Measurements from ENCODE around the gene CFAP97D2. TPM values are rescaled to one million over a fixed set of nuclear protein-coding genes. Genes with fewer than 3 reads are reported as not detected.

The CFAP97D2 gene
- total RNA-seq, 1 donor from 2014 or later: not detected

DNA sequence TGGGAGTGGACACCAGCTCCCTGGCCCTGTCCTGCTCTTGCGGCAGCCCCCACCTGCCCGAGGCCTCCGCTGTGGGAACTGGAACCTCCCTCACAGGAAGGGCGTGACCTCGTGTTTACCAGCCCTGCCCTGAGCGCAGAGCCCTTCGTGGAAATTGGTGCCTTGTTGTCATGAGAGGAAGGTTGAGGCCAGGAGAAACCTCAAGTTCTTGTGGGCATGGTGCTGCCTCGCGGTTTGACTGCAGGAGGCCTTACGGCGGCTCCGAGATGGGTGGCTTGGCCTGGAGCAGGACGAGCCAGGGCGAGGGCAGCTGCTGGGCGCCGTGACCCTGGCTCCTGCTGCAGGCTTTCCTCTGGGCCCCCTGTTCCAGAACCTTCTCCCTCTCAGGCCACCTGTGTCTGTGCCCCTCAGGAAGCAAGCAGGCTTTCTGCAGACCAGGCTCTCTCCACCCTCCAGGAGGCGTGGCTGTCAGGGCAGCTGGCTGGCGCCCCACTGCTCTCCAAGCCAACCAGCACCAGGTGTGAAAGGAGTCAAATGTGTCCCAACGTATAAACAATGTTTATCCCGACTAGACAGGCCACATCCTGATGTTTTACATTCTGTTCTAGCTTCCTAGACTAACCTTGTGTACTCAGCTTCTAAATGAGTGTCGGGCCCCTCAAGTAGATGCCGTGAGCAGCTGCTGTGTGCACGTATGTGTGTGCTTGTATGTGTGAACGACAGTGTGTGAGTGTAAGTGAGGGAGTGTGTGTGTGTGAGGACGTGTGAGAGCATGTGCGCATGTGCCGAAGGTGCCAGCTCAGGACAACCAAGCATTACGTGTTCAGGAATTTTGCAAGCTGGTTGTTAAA, 36.2 kb upstream of the CFAP97D2 start:
- DNase-seq (ENCODE audit: extremely low spot score, unreplicated experiment): no peak
- Mint-ChIP-seq H3K36me3 (no peaks in the 10 kb centered on the region), H3K4me1 (ENCODE audit: unreplicated experiment) (peaks cover 8% of the 10 kb centered on the region), H3K27me3 (peaks cover 10% of the 10 kb centered on the region), H3K27ac (no peak overlapping the region), H3K9me3 (no peaks in the 10 kb centered on the region), H3K4me3 (no peak overlapping the region)
- TF ChIP-seq, protein P1, sequence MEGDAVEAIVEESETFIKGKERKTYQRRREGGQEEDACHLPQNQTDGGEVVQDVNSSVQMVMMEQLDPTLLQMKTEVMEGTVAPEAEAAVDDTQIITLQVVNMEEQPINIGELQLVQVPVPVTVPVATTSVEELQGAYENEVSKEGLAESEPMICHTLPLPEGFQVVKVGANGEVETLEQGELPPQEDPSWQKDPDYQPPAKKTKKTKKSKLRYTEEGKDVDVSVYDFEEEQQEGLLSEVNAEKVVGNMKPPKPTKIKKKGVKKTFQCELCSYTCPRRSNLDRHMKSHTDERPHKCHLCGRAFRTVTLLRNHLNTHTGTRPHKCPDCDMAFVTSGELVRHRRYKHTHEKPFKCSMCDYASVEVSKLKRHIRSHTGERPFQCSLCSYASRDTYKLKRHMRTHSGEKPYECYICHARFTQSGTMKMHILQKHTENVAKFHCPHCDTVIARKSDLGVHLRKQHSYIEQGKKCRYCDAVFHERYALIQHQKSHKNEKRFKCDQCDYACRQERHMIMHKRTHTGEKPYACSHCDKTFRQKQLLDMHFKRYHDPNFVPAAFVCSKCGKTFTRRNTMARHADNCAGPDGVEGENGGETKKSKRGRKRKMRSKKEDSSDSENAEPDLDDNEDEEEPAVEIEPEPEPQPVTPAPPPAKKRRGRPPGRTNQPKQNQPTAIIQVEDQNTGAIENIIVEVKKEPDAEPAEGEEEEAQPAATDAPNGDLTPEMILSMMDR (conservative IDR thresholded peaks at IDR 0.05): no peak

DNA sequence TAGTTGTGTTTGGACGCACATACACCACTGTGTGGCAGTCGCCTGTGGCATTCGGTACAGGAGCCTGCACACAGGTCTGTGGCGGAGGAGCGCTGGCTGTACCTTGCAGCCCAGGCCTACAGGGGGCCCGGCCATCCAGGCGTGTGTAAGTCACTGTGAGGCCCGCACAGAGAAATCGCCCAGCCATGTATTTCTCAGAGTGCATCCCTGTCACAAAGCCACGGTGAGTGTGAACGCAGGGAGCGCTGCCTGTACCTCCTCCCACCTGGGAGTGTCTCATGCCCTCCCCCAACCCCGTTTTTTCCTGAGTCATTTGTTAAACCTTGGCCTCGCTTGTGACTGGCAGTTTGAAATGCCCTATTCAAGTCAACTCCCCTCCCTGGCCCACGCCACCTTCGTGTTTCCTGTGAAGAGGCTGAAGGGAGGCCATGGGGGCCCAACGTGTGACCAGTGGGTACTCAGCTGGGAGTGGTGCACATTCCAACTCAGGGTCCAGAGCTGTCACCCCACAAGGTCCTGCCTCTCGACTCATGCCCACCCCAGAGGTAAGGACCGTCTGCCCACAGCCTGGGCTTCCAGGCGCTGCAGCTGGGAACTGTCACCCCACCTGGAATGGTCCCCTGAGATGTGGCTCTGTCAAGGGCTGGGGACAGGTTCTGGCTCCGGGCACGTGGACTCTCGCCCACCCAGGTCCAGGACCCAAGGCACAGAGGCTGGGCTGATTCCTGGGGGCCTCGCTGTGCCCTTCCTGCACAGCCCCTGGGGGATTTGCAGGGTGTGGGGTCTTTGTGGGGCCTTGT, 35.1 kb upstream of the CFAP97D2 start:
- Mint-ChIP-seq H3K27me3 (peaks cover 10% of the 10 kb centered on the region), H3K27ac (no peak overlapping the region), H3K9me3 (no peaks in the 10 kb centered on the region), H3K36me3 (no peaks in the 10 kb centered on the region), H3K4me1 (ENCODE audit: unreplicated experiment) (peaks cover 8% of the 10 kb centered on the region), H3K4me3 (no peak overlapping the region)
- no peak for DNase-seq (ENCODE audit: extremely low spot score, unreplicated experiment)
- TF ChIP-seq, protein P1 (conservative IDR thresholded peaks at IDR 0.05): peak; percentile 65

DNA sequence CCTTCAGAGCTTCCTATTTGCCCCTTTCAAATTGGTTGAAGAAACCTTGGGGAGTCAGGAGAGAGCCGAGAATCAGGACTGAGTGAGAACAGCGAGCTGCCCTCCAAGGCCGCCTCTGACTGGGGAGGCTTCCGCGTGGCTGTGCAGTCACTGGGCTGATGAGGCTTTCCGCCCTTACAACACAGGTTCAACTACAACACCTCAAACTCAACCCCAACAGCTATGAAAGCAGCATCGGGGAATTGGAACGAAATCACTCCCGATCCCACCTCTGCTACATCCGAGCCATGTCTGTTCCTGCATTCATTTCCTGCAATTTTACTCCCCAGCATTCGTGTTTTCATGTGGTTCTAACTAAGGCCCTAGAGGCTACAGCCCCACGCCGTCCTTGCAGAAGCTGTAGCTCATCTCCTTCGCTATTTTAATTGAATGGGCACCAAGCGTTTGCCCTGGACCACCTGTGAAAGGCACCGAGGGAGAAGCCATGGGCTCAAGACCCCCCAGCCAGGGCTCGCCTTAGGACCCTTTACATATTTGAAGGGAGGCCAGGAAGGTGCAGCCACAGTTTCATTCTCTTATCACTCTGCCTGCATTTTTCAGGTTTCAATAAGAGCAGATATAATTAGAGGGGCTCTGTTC, 34.3 kb upstream of the CFAP97D2 start:
- peaks cover 12% of the 10 kb centered on the region for H3K27me3 Mint-ChIP-seq
- no peak for DNase-seq (ENCODE audit: extremely low spot score, unreplicated experiment)
- no peaks in the 10 kb centered on the region for H3K36me3 Mint-ChIP-seq
- no peak overlapping the region for H3K4me3 Mint-ChIP-seq
- TF ChIP-seq, protein P1 (conservative IDR thresholded peaks at IDR 0.05): no peak
- no peak overlapping the region for H3K27ac Mint-ChIP-seq
- H3K9me3 Mint-ChIP-seq: no peaks in the 10 kb centered on the region
- peaks cover 8% of the 10 kb centered on the region for H3K4me1 Mint-ChIP-seq (ENCODE audit: unreplicated experiment)

DNA sequence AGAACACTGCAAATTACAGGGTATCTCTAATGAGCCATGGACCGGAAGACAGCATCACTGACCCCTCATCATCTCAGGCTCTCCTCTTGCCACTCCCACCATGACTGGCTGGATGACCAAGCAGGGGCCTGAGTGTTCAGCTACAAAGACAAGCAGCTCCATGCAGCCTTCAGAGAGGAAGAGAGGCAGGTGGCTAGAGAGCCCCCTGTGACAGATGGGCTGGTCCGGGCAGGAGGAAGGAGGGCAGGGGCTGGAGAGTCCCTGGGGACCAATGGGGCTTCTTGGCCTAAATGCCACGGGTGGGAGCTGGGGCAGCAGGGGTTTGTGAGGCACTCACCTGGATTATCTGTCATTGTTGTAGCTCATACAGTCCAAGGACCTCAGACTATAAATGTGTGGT, 33.8 kb upstream of the CFAP97D2 start:
- Mint-ChIP-seq H3K27ac (no peak overlapping the region), H3K27me3 (peaks cover 12% of the 10 kb centered on the region), H3K36me3 (no peaks in the 10 kb centered on the region), H3K4me1 (ENCODE audit: unreplicated experiment) (peaks cover 8% of the 10 kb centered on the region), H3K9me3 (no peaks in the 10 kb centered on the region), H3K4me3 (no peak overlapping the region)
- DNase-seq (ENCODE audit: extremely low spot score, unreplicated experiment): no peak
- TF ChIP-seq, protein P1 (conservative IDR thresholded peaks at IDR 0.05): no peak

DNA sequence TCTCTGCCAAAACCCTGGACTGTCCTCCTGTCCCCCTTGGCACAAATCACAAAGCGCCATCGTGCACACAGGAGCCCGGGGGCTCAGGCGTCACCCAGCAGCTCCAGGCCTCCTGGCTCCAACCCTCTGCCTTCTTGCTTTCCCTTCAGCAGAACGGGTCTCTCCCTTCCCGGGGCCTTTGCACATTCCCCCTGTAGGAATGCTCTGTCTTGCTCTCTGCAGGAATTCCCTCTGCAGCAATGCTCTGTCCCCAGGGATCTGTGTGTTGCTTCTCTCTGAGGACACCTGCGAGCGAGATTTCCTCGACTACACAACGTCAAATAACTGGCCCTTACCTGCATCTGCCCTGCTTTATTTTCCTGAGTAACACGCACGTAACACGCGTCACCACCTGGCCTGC, 33.3 kb upstream of the CFAP97D2 start:
- DNase-seq (ENCODE audit: extremely low spot score, unreplicated experiment): no peak

More for the DNA sequence above, 33.3 kb upstream of the CFAP97D2 start:
- peaks cover 12% of the 10 kb centered on the region for H3K27me3 Mint-ChIP-seq
- H3K9me3 Mint-ChIP-seq: no peaks in the 10 kb centered on the region
- no peak overlapping the region for H3K27ac Mint-ChIP-seq
- peaks cover 8% of the 10 kb centered on the region for H3K4me1 Mint-ChIP-seq (ENCODE audit: unreplicated experiment)
- no peak overlapping the region for H3K4me3 Mint-ChIP-seq
- TF ChIP-seq, protein P1 (conservative IDR thresholded peaks at IDR 0.05): no peak
- H3K36me3 Mint-ChIP-seq: no peaks in the 10 kb centered on the region

All from type B pancreatic cell (in vitro differentiated cells).